ENCODE results near the gene C3orf20. TPM values are rescaled to one million over a fixed set of nuclear protein-coding genes. Genes with fewer than 3 reads are reported as not detected.

C3orf20 gene
- total and polyA plus RNA-seq, 11 donors: 0.21 to 0.31 TPM; not detected in 9

DNA sequence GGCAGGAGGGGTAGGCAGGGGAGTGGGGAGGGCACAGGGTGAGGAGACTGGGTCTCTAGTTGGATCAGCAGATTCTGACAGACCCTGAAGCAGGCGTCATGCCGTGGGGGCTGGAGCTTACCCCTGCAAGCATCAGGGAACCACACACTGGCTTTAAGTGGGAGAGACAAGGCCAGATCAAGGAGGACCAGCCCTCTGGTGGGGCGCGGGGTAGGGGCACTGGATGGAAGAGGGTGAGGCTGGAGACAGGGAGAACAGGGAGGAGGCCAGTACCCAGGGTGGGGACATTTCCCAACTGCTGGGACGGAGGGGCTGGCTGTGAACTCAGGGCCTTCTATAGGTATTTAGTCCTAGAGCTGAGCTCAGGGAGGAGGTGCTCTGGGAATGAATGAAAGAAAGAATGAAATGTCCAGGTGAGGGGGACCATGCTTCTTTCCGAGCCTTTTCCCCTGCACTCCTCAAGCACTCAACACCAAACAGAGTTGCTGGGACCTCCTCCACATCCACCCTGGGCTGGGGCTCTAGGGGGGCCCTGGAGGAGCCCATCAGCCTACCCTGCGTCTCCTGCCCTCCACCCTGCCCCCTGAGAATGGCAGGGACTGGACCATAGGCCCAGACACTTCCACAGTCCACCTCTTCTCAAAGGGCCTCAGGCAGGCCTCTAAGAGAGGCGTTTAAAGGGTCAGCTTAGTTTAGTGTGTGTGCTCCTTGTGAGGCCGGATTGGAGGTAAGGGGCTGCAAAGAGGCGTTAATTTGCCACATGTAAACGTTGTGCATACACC lies 94.8 kb downstream of the C3orf20 start:
- no peaks in the 10 kb centered on the region for H3K36me3 ChIP-seq
- WGBS, 4 donors: 87 to 94% (median 93%) methylated on average over 11 of the region's 11 CpGs
- no peaks in the 10 kb centered on the region for H3K27me3 ChIP-seq
- DNase-seq (peak in 1 of 5 donors; percentile 20), ATAC-seq (no peak)
- H3K9me3 ChIP-seq: no peaks in the 10 kb centered on the region
- TF ChIP-seq POLR2A (IDR thresholded peaks at IDR 0.05): no peak
- TF ChIP-seq, protein P1, sequence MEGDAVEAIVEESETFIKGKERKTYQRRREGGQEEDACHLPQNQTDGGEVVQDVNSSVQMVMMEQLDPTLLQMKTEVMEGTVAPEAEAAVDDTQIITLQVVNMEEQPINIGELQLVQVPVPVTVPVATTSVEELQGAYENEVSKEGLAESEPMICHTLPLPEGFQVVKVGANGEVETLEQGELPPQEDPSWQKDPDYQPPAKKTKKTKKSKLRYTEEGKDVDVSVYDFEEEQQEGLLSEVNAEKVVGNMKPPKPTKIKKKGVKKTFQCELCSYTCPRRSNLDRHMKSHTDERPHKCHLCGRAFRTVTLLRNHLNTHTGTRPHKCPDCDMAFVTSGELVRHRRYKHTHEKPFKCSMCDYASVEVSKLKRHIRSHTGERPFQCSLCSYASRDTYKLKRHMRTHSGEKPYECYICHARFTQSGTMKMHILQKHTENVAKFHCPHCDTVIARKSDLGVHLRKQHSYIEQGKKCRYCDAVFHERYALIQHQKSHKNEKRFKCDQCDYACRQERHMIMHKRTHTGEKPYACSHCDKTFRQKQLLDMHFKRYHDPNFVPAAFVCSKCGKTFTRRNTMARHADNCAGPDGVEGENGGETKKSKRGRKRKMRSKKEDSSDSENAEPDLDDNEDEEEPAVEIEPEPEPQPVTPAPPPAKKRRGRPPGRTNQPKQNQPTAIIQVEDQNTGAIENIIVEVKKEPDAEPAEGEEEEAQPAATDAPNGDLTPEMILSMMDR (IDR thresholded peaks at IDR 0.05): no peak
- intact Hi-C loops (cut with DNase I): loop anchor here in 1 of 10 donors (5.0 kb wide), 1 partner anchor 87 kb away; no protein-coding TSS in a partner anchor
- no peak overlapping the region for H3K27ac ChIP-seq
- H3K4me3 ChIP-seq: no peak overlapping the region
- no peaks in the 10 kb centered on the region for H3K4me1 ChIP-seq

DNA sequence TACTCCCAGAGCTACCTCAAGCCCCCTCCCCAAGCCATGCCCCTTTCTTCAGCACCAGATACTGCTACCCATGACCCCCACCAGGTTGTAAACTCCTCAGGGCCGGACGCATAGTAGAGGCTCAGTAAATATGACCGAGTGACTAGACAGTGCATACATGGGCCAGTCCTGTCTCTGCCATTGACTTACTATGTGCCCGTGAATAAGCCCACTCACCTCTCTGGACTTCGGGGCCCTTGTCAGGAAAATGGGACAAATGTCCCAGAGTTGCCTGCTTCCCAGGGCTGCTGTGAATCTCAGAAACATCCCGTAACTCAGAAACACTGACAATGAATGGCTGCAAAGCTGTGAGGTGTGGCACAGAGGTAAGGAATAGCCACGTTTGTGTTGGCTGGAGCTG lies 95.7 kb downstream of the C3orf20 start:
- H3K27me3 ChIP-seq: no peaks in the 10 kb centered on the region
- no peak overlapping the region for H3K27ac ChIP-seq
- no peaks in the 10 kb centered on the region for H3K36me3 ChIP-seq
- no peaks in the 10 kb centered on the region for H3K4me1 ChIP-seq
- no peaks in the 10 kb centered on the region for H3K9me3 ChIP-seq
- DNase-seq: no peak
- intact Hi-C loops (cut with DNase I): loop anchor here in 1 of 10 donors (5.0 kb wide), 1 partner anchor 88 kb away; no protein-coding TSS in a partner anchor
- no peak for TF ChIP-seq POLR2A (IDR thresholded peaks at IDR 0.05)
- TF ChIP-seq, protein P1 (IDR thresholded peaks at IDR 0.05): no peak
- no peak for ATAC-seq
- 90 to 96% (median 95%) methylated on average over 6 to 7 of the region's 7 CpGs for WGBS, 4 donors
- H3K4me3 ChIP-seq: no peak overlapping the region

DNA sequence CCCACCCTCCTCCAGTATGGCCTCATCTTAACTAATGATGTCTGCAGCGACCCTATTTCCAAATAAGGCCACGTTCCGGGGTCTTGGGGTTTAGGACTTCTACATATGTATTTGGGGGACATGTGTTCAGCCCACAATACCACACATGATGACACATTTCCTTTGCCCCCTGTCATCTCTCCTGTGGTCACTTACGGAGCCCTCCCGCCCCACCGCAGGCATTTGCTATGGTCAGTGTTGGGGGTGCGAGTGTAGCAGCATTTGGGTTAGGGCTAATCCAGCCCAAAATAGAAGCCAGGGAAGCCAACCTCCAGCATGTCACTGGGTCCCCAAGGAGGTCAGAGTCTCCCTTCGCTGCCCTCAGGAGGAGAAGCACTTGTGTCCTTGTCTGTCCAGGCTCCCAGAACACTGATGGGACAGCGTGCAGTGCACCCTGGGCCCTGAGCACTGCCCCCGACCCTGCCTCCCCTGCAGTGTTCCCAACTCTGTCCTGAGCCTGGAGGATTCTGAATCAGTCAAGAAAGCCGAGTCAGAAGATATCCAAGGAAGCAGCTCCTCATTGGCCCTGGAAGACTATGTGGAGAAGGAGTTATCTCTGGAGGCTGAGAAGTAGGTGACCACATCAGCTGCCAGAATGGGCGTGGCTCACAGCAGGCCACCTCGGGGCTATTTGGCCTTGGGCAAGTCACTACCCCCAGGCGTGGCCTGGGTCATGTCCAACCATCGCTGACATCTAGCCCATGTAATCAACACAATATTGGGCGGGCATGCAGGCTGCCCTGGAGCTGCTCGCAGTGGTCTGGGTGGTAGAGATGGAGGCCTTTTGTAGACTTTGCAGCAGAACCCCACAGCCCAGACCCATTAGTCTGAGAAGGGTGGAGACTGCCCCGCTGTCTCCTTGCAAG lies 96.9 kb downstream of the C3orf20 start:
- no peaks in the 10 kb centered on the region for H3K36me3 ChIP-seq
- intact Hi-C loops (cut with DNase I): loop anchor here in 1 of 10 donors (5.0 kb wide), 1 partner anchor 90 kb away; no protein-coding TSS in a partner anchor
- no peaks in the 10 kb centered on the region for H3K9me3 ChIP-seq
- no peaks in the 10 kb centered on the region for H3K4me1 ChIP-seq
- H3K27ac ChIP-seq: no peak overlapping the region
- TF ChIP-seq, protein P1 (IDR thresholded peaks at IDR 0.05): no peak
- no peak for TF ChIP-seq POLR2A (IDR thresholded peaks at IDR 0.05)
- no peak overlapping the region for H3K4me3 ChIP-seq
- no peaks in the 10 kb centered on the region for H3K27me3 ChIP-seq
- no peak for DNase-seq
- ATAC-seq: no peak
- WGBS, 4 donors: 86 to 92% (median 89%) methylated on average over 15 to 18 of the region's 18 CpGs

All from heart left ventricle (tissue), 16 donors.